ENCODE data around the gene NXPH3.

GRCh38 chr17:49589577-49589927, 13.9 kb downstream of the NXPH3 start:
- TF ChIP-seq, protein P1, sequence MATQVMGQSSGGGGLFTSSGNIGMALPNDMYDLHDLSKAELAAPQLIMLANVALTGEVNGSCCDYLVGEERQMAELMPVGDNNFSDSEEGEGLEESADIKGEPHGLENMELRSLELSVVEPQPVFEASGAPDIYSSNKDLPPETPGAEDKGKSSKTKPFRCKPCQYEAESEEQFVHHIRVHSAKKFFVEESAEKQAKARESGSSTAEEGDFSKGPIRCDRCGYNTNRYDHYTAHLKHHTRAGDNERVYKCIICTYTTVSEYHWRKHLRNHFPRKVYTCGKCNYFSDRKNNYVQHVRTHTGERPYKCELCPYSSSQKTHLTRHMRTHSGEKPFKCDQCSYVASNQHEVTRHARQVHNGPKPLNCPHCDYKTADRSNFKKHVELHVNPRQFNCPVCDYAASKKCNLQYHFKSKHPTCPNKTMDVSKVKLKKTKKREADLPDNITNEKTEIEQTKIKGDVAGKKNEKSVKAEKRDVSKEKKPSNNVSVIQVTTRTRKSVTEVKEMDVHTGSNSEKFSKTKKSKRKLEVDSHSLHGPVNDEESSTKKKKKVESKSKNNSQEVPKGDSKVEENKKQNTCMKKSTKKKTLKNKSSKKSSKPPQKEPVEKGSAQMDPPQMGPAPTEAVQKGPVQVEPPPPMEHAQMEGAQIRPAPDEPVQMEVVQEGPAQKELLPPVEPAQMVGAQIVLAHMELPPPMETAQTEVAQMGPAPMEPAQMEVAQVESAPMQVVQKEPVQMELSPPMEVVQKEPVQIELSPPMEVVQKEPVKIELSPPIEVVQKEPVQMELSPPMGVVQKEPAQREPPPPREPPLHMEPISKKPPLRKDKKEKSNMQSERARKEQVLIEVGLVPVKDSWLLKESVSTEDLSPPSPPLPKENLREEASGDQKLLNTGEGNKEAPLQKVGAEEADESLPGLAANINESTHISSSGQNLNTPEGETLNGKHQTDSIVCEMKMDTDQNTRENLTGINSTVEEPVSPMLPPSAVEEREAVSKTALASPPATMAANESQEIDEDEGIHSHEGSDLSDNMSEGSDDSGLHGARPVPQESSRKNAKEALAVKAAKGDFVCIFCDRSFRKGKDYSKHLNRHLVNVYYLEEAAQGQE (IDR thresholded peaks at IDR 0.05; ENCODE audit: low read depth, low read length): no peak
- no peak for TF ChIP-seq CTCF (IDR thresholded peaks at IDR 0.05)
- TF ChIP-seq GABPA (IDR thresholded peaks at IDR 0.05; ENCODE audit: low read depth): no peak
- TF ChIP-seq, protein P2, sequence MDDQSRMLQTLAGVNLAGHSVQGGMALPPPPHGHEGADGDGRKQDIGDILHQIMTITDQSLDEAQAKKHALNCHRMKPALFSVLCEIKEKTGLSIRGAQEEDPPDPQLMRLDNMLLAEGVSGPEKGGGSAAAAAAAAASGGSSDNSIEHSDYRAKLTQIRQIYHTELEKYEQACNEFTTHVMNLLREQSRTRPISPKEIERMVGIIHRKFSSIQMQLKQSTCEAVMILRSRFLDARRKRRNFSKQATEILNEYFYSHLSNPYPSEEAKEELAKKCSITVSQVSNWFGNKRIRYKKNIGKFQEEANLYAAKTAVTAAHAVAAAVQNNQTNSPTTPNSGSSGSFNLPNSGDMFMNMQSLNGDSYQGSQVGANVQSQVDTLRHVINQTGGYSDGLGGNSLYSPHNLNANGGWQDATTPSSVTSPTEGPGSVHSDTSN (IDR thresholded peaks at IDR 0.05): no peak

All from SK-N-SH (cell line).